PC-3 (cell line): ENCODE data around the gene EPB41L4B. TPM values are rescaled to one million over a fixed set of nuclear protein-coding genes. Genes with fewer than 3 reads are reported as not detected.

ENCODE experiments used
- ATAC-seq: fragments of 200-7000 bp; cut with Tn5 transposase; 2 replicates; pipeline ENCODE4 v1.9.1; 2020; ENCODE audit warnings: mild to moderate bottlenecking, moderate library complexity
- BruUV-seq: library from RNA; stranded (reverse); fragments of 400-500 nt; replicated peaks from 2 replicates; lab custom pipeline; 2021; lab: Mats Ljungman, UMichigan
- CTCF ChIA-PET: fragments of 300-600 bp; sonication (Branson Sonifier 250); formaldehyde crosslinking; loops from one replicate; lab custom pipeline; 2022; ENCODE audit warnings: antibody characterized with exemption; lab: Charles Lee
- POLR2A ChIA-PET: fragments of 300-600 bp; sonication (Branson Sonifier 250); formaldehyde crosslinking; loops from one replicate; lab custom pipeline; 2022; ENCODE audit warnings: antibody characterized with exemption; ENCODE audit not compliant: unreplicated experiment; lab: Charles Lee
- DNase-seq: peaks from one replicate; pipeline ENCODE4 v3.0.0-alpha.2; 2015
- H2AFZ ChIP-seq: fragments of 300-600 bp; sonication (generic); 2 replicates; pipeline ENCODE4 v1.6.0; 2016; ENCODE audit warnings: antibody characterized with exemption, low read length
- H3F3A ChIP-seq: fragments of 300-600 bp; sonication (generic); one replicate; pipeline ENCODE4 v1.6.0; 2017; ENCODE audit warnings: antibody characterized with exemption, low read length, control low read depth, mild to moderate bottlenecking; ENCODE audit not compliant: unreplicated experiment
- H3K27ac ChIP-seq: fragments of 300-600 bp; sonication (generic); 2 replicates; pipeline ENCODE4 v1.5.1; 2016; ENCODE audit warnings: mild to moderate bottlenecking, low read length
- H3K27me3 ChIP-seq: fragments of 300-600 bp; sonication (generic); 2 replicates; pipeline ENCODE4 v1.6.1; 2016; ENCODE audit warnings: low read length, mixed read lengths
- H3K36me3 ChIP-seq: fragments of 300-600 bp; sonication (generic); 2 replicates; pipeline ENCODE4 v1.6.1; 2016; ENCODE audit warnings: low read depth, mixed run types, low read length, mixed read lengths
- H3K4me1 ChIP-seq: fragments of 300-600 bp; sonication (generic); 2 replicates; pipeline ENCODE4 v1.5.1; 2016; ENCODE audit warnings: low read length; ENCODE audit not compliant: insufficient read depth
- H3K4me2 ChIP-seq: fragments of 300-600 bp; sonication (generic); 2 replicates; pipeline ENCODE4 v1.6.0; 2016; ENCODE audit warnings: low read length
- H3K4me3 ChIP-seq: fragments of 300-600 bp; sonication (generic); 2 replicates; pipeline ENCODE4 v1.5.1; 2016; ENCODE audit warnings: mild to moderate bottlenecking, low read length, mixed read lengths
- H3K79me2 ChIP-seq: fragments of 300-600 bp; sonication (generic); 2 replicates; pipeline ENCODE4 v1.6.1; 2017; ENCODE audit warnings: low read length, mixed read lengths
- H3K9ac ChIP-seq: fragments of 300-600 bp; sonication (generic); 2 replicates; pipeline ENCODE4 v1.6.0; 2016; ENCODE audit warnings: mild to moderate bottlenecking, low read length
- H3K9me2 ChIP-seq: fragments of 300-600 bp; sonication (generic); replicated peaks from 2 replicates; pipeline ENCODE4 v1.6.1; 2016; ENCODE audit warnings: mixed run types, low read length, mixed read lengths
- H3K9me3 ChIP-seq: fragments of 300-600 bp; sonication (generic); 2 replicates; pipeline ENCODE4 v1.6.1; 2016; ENCODE audit warnings: low read length, mixed read lengths
- H4K20me1 ChIP-seq: fragments of 300-600 bp; sonication (generic); 2 replicates; pipeline ENCODE4 v1.6.1; 2016; ENCODE audit warnings: low read length, mixed read lengths
- EZH2 ChIP-seq: fragments of 300-600 bp; sonication (generic); IDR thresholded peaks from one replicate; pipeline ENCODE4 v1.6.1; 2017; ENCODE audit warnings: antibody characterized with exemption, mild to moderate bottlenecking, low read length; ENCODE audit not compliant: unreplicated experiment
- EZH2phosphoT487 ChIP-seq: fragments of 300-600 bp; sonication (generic); IDR thresholded peaks from 2 replicates; pipeline ENCODE4 v1.6.1; 2018; ENCODE audit warnings: mild to moderate bottlenecking, antibody characterized with exemption, low read length, borderline replicate concordance
- intact Hi-C: fragments of 100-400 bp; cut with micrococcal nuclease; formaldehyde crosslinking; loops from 2 replicates; pipeline ENCODE4 v1.9.0; 2023
- total RNA-seq: library from RNA; depleted of rRNA; stranded (reverse); fragments of >200 nt; gene quantifications from 2 replicates; pipeline ENCODE4 v1.2.3, GENCODE V29; 2014
- TF ChIP-seq, protein P1 (sequence below): fragments of 300-600 bp; sonication (generic); conservative IDR thresholded peaks from 2 replicates; pipeline ENCODE4 v1.5.1; 2017; ENCODE audit warnings: antibody characterized with exemption, low read depth, mild to moderate bottlenecking, low read length

Gene EPB41L4B
- total RNA-seq, 1 experiment from 2014 or later: 11.2 TPM

DNA sequence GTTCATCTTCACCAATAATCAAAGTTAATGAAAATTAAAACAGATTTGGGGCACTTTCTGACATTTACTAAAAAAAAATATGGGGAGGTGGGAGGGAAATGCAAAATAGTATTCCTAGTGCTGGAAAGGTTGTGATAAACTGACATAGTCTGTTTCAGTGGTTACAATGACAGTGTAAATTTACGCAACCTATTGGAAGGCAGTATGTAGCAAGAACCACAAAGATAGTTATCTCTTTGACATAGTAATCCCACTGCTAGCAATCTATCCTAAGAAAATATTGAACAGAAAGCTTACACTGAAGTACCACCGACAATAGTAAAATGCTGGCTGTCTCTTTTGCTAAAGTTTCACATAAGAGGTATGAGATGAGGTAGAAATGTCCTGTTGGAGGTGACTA is 15.1 kb upstream of the EPB41L4B start:
- Histone ChIP-seq H3K9ac (no peak overlapping the region), H3F3A (no peaks in the 10 kb centered on the region), H3K27me3 (no peaks in the 10 kb centered on the region), H3K4me2 (no peak overlapping the region), H3K9me2 (no peaks in the 10 kb centered on the region), H3K4me1 (peaks cover 10% of the 10 kb centered on the region), H4K20me1 (no peaks in the 10 kb centered on the region), H3K79me2 (no peaks in the 10 kb centered on the region), H3K27ac (no peak overlapping the region), H2AFZ (no peak overlapping the region), H3K4me3 (no peak overlapping the region), H3K36me3 (no peaks in the 10 kb centered on the region), H3K9me3 (no peaks in the 10 kb centered on the region)
- POLR2A ChIA-PET: no interaction called here
- ATAC-seq (no peak), DNase-seq (no peak)
- no TSS peak for BruUV-seq
- CTCF ChIA-PET: no interaction called here
- intact Hi-C loops: no loop called here
- no peak for TF ChIP-seq EZH2phosphoT487
- TF ChIP-seq EZH2: no peak
- TF ChIP-seq, protein P1, sequence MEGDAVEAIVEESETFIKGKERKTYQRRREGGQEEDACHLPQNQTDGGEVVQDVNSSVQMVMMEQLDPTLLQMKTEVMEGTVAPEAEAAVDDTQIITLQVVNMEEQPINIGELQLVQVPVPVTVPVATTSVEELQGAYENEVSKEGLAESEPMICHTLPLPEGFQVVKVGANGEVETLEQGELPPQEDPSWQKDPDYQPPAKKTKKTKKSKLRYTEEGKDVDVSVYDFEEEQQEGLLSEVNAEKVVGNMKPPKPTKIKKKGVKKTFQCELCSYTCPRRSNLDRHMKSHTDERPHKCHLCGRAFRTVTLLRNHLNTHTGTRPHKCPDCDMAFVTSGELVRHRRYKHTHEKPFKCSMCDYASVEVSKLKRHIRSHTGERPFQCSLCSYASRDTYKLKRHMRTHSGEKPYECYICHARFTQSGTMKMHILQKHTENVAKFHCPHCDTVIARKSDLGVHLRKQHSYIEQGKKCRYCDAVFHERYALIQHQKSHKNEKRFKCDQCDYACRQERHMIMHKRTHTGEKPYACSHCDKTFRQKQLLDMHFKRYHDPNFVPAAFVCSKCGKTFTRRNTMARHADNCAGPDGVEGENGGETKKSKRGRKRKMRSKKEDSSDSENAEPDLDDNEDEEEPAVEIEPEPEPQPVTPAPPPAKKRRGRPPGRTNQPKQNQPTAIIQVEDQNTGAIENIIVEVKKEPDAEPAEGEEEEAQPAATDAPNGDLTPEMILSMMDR: no peak

DNA sequence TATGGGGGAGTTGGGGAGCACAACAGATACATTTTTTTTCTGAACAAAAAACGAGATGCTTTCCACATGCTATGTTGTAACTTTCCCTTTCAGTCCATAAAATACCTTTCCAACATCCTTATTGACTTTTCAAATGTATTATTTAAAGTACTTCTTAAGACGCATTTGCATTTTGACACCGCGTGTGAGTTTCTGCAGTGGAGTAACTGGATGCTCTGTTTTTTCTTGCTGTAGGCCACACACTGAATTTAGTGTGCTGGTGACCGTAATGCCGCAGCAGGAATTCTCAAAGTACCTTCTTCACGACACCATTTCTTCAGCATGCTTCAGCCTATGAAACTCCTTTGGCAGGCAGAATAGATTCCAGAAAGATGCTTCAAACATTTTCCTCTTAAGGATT is 14.3 kb upstream of the EPB41L4B start:
- Histone ChIP-seq H3K27me3 (no peaks in the 10 kb centered on the region), H3K9me2 (no peaks in the 10 kb centered on the region), H3K9me3 (no peaks in the 10 kb centered on the region), H4K20me1 (no peaks in the 10 kb centered on the region), H3K9ac (no peak overlapping the region), H3K27ac (no peak overlapping the region), H3K79me2 (no peaks in the 10 kb centered on the region), H3K4me1 (peaks cover 16% of the 10 kb centered on the region), H3K4me3 (no peak overlapping the region), H3K36me3 (no peaks in the 10 kb centered on the region), H3F3A (no peaks in the 10 kb centered on the region), H2AFZ (no peak overlapping the region), H3K4me2 (no peak overlapping the region)
- POLR2A ChIA-PET: no interaction called here
- intact Hi-C loops: no loop called here
- TF ChIP-seq EZH2phosphoT487: no peak
- no peak for TF ChIP-seq EZH2
- TF ChIP-seq, protein P1: no peak
- CTCF ChIA-PET: no interaction called here
- ATAC-seq: no peak
- DNase-seq: no peak
- BruUV-seq: no TSS peak

DNA sequence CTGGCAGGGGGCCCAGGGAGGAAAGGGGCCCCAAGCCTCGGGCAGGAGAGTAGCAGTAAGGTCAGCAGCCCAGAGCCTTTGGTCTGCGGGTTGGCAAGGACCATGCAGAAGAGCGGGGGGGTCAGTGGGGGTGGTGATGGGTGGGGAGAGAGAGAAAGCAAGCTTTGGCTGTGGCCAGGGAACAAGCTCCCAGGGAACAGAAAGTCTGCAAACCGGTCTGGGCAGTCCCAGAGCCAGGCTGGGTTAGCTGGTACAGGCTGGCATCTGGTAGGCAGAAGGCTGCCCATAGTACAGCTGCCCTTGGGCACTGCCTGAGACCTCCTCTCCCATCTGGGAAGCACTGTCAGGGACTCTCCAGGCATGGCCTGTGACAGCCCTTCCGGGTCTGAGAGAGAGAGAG is 10.5 kb upstream of the EPB41L4B start:
- Histone ChIP-seq H3K27ac (peak overlapping the region; percentile 80), H3K9ac (no peak overlapping the region; the same call in 1 of the 2 replicates), H3F3A (no peaks in the 10 kb centered on the region), H3K79me2 (no peaks in the 10 kb centered on the region), H4K20me1 (no peaks in the 10 kb centered on the region), H3K4me2 (peak overlapping the region; percentile 70), H3K4me1 (peaks cover 47% of the 10 kb centered on the region), H2AFZ (0 out of 2 replicates have a peak overlapping the region, but pooled peaks have one; percentile 38), H3K27me3 (no peaks in the 10 kb centered on the region), H3K4me3 (no peak overlapping the region), H3K9me3 (no peaks in the 10 kb centered on the region), H3K36me3 (no peaks in the 10 kb centered on the region), H3K9me2 (no peaks in the 10 kb centered on the region)
- no peak for TF ChIP-seq EZH2phosphoT487
- no TSS peak for BruUV-seq
- peak; percentile 88 for DNase-seq
- intact Hi-C loops: no loop called here
- peak; percentile 71 for ATAC-seq
- ChIA-PET CTCF (interaction anchor here (0.5 to 1.1 kb wide), 3 partner anchors 77 to 148 kb away, joined by 3 to 8 read pairs (median 3); no protein-coding TSS in a partner anchor), POLR2A (no interaction called here)
